B cell (primary cell): Measurements from ENCODE around the gene BNC2. TPM values are rescaled to one million over a fixed set of nuclear protein-coding genes. Genes with fewer than 3 reads are reported as not detected.

Source experiments
- ATAC-seq: fragments of 200-7000 bp; cut with Tn5 transposase; one replicate; pipeline ENCODE4 v1.10.0; 2021; ENCODE audit warnings: low read depth, mild to moderate bottlenecking, moderate number of reproducible peaks, moderate library complexity
- CTCF ChIA-PET: fragments of 350-600 bp; sonication (Branson Sonifier 250); formaldehyde crosslinking; loops from one replicate; lab custom pipeline; 2021; ENCODE audit warnings: antibody characterized with exemption, inconsistent platforms; lab: Charles Lee
- POLR2A ChIA-PET: fragments of 350-600 bp; sonication (Branson Sonifier 250); formaldehyde crosslinking; loops from one replicate; lab custom pipeline; 2021; ENCODE audit warnings: antibody characterized with exemption; lab: Charles Lee
- DNase-seq: peaks from one replicate; pipeline ENCODE4 v3.0.0; 2013
- H2AFZ ChIP-seq: 2 replicates; pipeline ENCODE4 v1.6.1; 2012; ENCODE audit warnings: mild to moderate bottlenecking, low read depth, low read length; ENCODE audit not compliant: insufficient read depth, poor library complexity, severe bottlenecking
- H3K27ac ChIP-seq, 2 donors: 1 replicate in 1 of 2; 2 replicates in 1 of 2; pipeline ENCODE4 v1.5.1; 2012 to 2013; ENCODE audit warnings: low read length in 2 of 2, mild to moderate bottlenecking in 2 of 2, moderate library complexity in 1 of 2
- H3K27me3 ChIP-seq, 4 experiments: fragments of 200-600 bp in 1 of 4; sonication (generic) in 1 of 4; replicated peaks in 1 of 4; 1 replicate in 2 of 4; 2 replicates in 2 of 4; pipeline versions ENCODE4 v1.6.1 to v1.7.0; 2013 to 2016; ENCODE audit warnings: low read length in 3 of 4, mild to moderate bottlenecking in 2 of 4, mixed read lengths in 1 of 4, moderate library complexity in 1 of 4; ENCODE audit not compliant: insufficient read depth in 4 of 4, control insufficient read depth in 3 of 4; ENCODE audit errors: control extremely low read depth in 1 of 4
- H3K36me3 ChIP-seq, 2 experiments: replicated peaks in 1 of 2; 1 replicate in 1 of 2; 2 replicates in 1 of 2; pipeline versions ENCODE4 v1.6.1 to v1.7.1; 2013; ENCODE audit warnings: low read length in 1 of 2; ENCODE audit not compliant: insufficient read depth in 2 of 2, control insufficient read depth in 1 of 2; ENCODE audit errors: control extremely low read depth in 1 of 2, extremely low read depth in 1 of 2
- H3K4me1 ChIP-seq, 2 donors: fragments of 200-600 bp in 1 of 2; sonication (generic) in 1 of 2; 1 replicate in 1 of 2; 2 replicates in 1 of 2; pipeline versions ENCODE4 v1.5.1 to v1.6.1; 2013 to 2017; ENCODE audit warnings: low read length in 2 of 2; ENCODE audit not compliant: control insufficient read depth in 2 of 2, insufficient read depth in 2 of 2
- H3K4me2 ChIP-seq: replicated peaks from 2 replicates; pipeline ENCODE3; 2012; ENCODE audit warnings: mild to moderate bottlenecking, low read depth, low read length; ENCODE audit not compliant: poor library complexity, severe bottlenecking
- H3K4me3 ChIP-seq, 5 experiments: fragments of 200-600 bp in 1 of 5; sonication (generic) in 1 of 5; 1 replicate in 3 of 5; 2 replicates in 2 of 5; pipeline versions ENCODE4 v1.5.1 to v1.7.0; 2011 to 2016; ENCODE audit warnings: low read length in 4 of 5, mild to moderate bottlenecking in 4 of 5, low read depth in 2 of 5, control low read depth in 1 of 5, moderate library complexity in 1 of 5; ENCODE audit not compliant: insufficient read depth in 1 of 5; ENCODE audit errors: control extremely low read depth in 1 of 5, extremely low read depth in 1 of 5
- H3K79me2 ChIP-seq: fragments of 200-600 bp; sonication (generic); one replicate; pipeline ENCODE4 v1.6.0; 2016; ENCODE audit warnings: low read length; ENCODE audit not compliant: control insufficient read depth, insufficient read depth
- H3K9ac ChIP-seq: fragments of 200-600 bp; sonication (generic); 2 replicates; pipeline ENCODE4 v1.6.1; 2017; ENCODE audit warnings: mild to moderate bottlenecking, low read length, moderate library complexity
- H3K9me3 ChIP-seq, 3 donors: one replicate each; pipeline versions ENCODE4 v1.6.1 to v1.7.1; 2013; ENCODE audit warnings: low read length in 2 of 3; ENCODE audit not compliant: control insufficient read depth in 2 of 3, insufficient read depth in 1 of 3; ENCODE audit errors: control extremely low read depth in 1 of 3
- H4K20me1 ChIP-seq: 2 replicates; pipeline ENCODE4 v1.6.0; 2012; ENCODE audit warnings: mild to moderate bottlenecking, low read length; ENCODE audit not compliant: insufficient read depth, control insufficient read depth, poor library complexity, severe bottlenecking
- H3K27ac Mint-ChIP-seq: one replicate; pipeline ENCODE4 v1.8.0; 2021; ENCODE audit warnings: mixed read lengths
- H3K27me3 Mint-ChIP-seq: one replicate; pipeline ENCODE4 v1.8.0; 2021; ENCODE audit warnings: mixed read lengths
- H3K4me1 Mint-ChIP-seq: one replicate; pipeline ENCODE4 v1.8.0; 2021; ENCODE audit warnings: mixed read lengths
- H3K4me3 Mint-ChIP-seq: one replicate; pipeline ENCODE4 v1.8.0; 2021; ENCODE audit warnings: mixed read lengths
- H3K9me3 Mint-ChIP-seq: one replicate; pipeline ENCODE4 v1.8.0; 2022; ENCODE audit warnings: mixed read lengths; ENCODE audit not compliant: insufficient read depth
- CTCF ChIP-seq: fragments of 200-600 bp; IDR thresholded peaks from one replicate; pipeline ENCODE4 v1.8.0; 2022; ENCODE audit warnings: antibody characterized with exemption, mild to moderate bottlenecking
- EZH2 ChIP-seq: IDR thresholded peaks from 2 replicates; pipeline ENCODE4 v1.6.1; 2012; ENCODE audit warnings: borderline replicate concordance, low read depth, mild to moderate bottlenecking, moderate library complexity, low read length; ENCODE audit not compliant: insufficient read depth, poor library complexity, severe bottlenecking
- WGBS: methylation state at CpG from one replicate; pipeline ENCODE4 v1.1.5; 2013; ENCODE audit warnings: missing lambda C conversion rate; ENCODE audit not compliant: insufficient coverage; 5-methylcytosine and 5-hydroxymethylcytosine counted together
- intact Hi-C: fragments of 100-400 bp; cut with micrococcal nuclease; formaldehyde crosslinking; loops from one replicate; pipeline ENCODE4 v1.10.0; 2022
- polyA plus RNA-seq: library from polyadenylated mRNA; depleted of rRNA; stranded (reverse); fragments of >200 nt; gene quantifications from 2 replicates; pipeline ENCODE4 v1.2.3, GENCODE V29; 2012
- total RNA-seq, 2 donors: library from RNA; stranded (reverse); fragments of 120-200 nt in 1 of 2; gene quantifications; 1 replicate in 1 of 2; 2 replicates in 1 of 2; pipeline versions ENCODE4 v1.2.3 to v1.2.4, GENCODE V29; 2013 to 2022

Gene BNC2
- total and polyA plus RNA-seq, 2 donors (not counting 1 experiment from before 2014, with no cell fraction given) = 0.01 TPM; not detected in 1

GRCh38 chr9:16484744-16485143 lies 385.7 kb downstream of the BNC2 start:
- H3K27ac Mint-ChIP-seq = no peak overlapping the region
- 80% methylated on average over 1 of the region's 2 CpGs for WGBS
- no peak overlapping the region for H3K4me2 ChIP-seq
- DNase-seq (no peak), ATAC-seq (no peak)
- H3K4me3 ChIP-seq = no peak overlapping the region
- TF ChIP-seq EZH2 (no peak), CTCF (no peak)
- no peaks in the 10 kb centered on the region for H3K27me3 Mint-ChIP-seq
- POLR2A ChIA-PET = no interaction called here
- intact Hi-C loops = no loop called here
- peaks cover 3% of the 10 kb centered on the region for H3K9me3 Mint-ChIP-seq
- CTCF ChIA-PET = no interaction called here
- H3K4me3 Mint-ChIP-seq = no peak overlapping the region
- no peaks in the 10 kb centered on the region for H3K4me1 ChIP-seq
- no peak overlapping the region for H2AFZ ChIP-seq
- no peaks in the 10 kb centered on the region for H3K4me1 Mint-ChIP-seq
- no peaks in the 10 kb centered on the region for H3K9me3 ChIP-seq
- H3K79me2 ChIP-seq = no peaks in the 10 kb centered on the region
- no peaks in the 10 kb centered on the region for H4K20me1 ChIP-seq
- H3K36me3 ChIP-seq = no peaks in the 10 kb centered on the region
- no peak overlapping the region for H3K9ac ChIP-seq
- H3K27ac ChIP-seq = no peak overlapping the region
- no peaks in the 10 kb centered on the region for H3K27me3 ChIP-seq

- Histone ChIP-seq H3K79me2 (no peaks in the 10 kb centered on the region), H3K27ac (no peak overlapping the region), H4K20me1 (no peaks in the 10 kb centered on the region), H3K27me3 (no peaks in the 10 kb centered on the region), H3K9me3 (no peaks in the 10 kb centered on the region), H3K4me1 (no peaks in the 10 kb centered on the region), H3K36me3 (no peaks in the 10 kb centered on the region), H3K4me3 (no peak overlapping the region), H3K9ac (no peak overlapping the region), H3K4me2 (no peak overlapping the region), H2AFZ (no peak overlapping the region)
- no peaks in the 10 kb centered on the region for H3K27me3 Mint-ChIP-seq
- DNase-seq = no peak
- intact Hi-C loops = no loop called here
- POLR2A ChIA-PET = no interaction called here
- H3K4me1 Mint-ChIP-seq = no peaks in the 10 kb centered on the region
- H3K27ac Mint-ChIP-seq = no peak overlapping the region
- TF ChIP-seq EZH2 = no peak
- TF ChIP-seq CTCF = no peak
- CTCF ChIA-PET = no interaction called here
- ATAC-seq = no peak
- 100% methylated on average over 1 of the region's 5 CpGs for WGBS
- no peak overlapping the region for H3K4me3 Mint-ChIP-seq
- peaks cover 3% of the 10 kb centered on the region for H3K9me3 Mint-ChIP-seq
Observed at GRCh38 chr9:16484180-16484579, 386.3 kb downstream of the BNC2 start.
